PC-3 (cell line): Measurements from ENCODE around the gene ADAD2. TPM values are rescaled to one million over a fixed set of nuclear protein-coding genes. Genes with fewer than 3 reads are reported as not detected.

Source experiments
- ATAC-seq: fragments of 200-7000 bp; cut with Tn5 transposase; 2 replicates; pipeline ENCODE4 v1.9.1; 2020; ENCODE audit warnings: mild to moderate bottlenecking, moderate library complexity
- BruUV-seq: library from RNA; stranded (reverse); fragments of 400-500 nt; replicated peaks from 2 replicates; lab custom pipeline; 2021; lab: Mats Ljungman, UMichigan
- CTCF ChIA-PET: fragments of 300-600 bp; sonication (Branson Sonifier 250); formaldehyde crosslinking; loops from one replicate; lab custom pipeline; 2022; ENCODE audit warnings: antibody characterized with exemption; lab: Charles Lee
- POLR2A ChIA-PET: fragments of 300-600 bp; sonication (Branson Sonifier 250); formaldehyde crosslinking; loops from one replicate; lab custom pipeline; 2022; ENCODE audit warnings: antibody characterized with exemption; ENCODE audit not compliant: unreplicated experiment; lab: Charles Lee
- DNase-seq: peaks from one replicate; pipeline ENCODE4 v3.0.0-alpha.2; 2015
- H2AFZ ChIP-seq: fragments of 300-600 bp; sonication (generic); 2 replicates; pipeline ENCODE4 v1.6.0; 2016; ENCODE audit warnings: antibody characterized with exemption, low read length
- H3F3A ChIP-seq: fragments of 300-600 bp; sonication (generic); one replicate; pipeline ENCODE4 v1.6.0; 2017; ENCODE audit warnings: antibody characterized with exemption, low read length, control low read depth, mild to moderate bottlenecking; ENCODE audit not compliant: unreplicated experiment
- H3K27ac ChIP-seq: fragments of 300-600 bp; sonication (generic); 2 replicates; pipeline ENCODE4 v1.5.1; 2016; ENCODE audit warnings: mild to moderate bottlenecking, low read length
- H3K27me3 ChIP-seq: fragments of 300-600 bp; sonication (generic); 2 replicates; pipeline ENCODE4 v1.6.1; 2016; ENCODE audit warnings: low read length, mixed read lengths
- H3K36me3 ChIP-seq: fragments of 300-600 bp; sonication (generic); 2 replicates; pipeline ENCODE4 v1.6.1; 2016; ENCODE audit warnings: low read depth, mixed run types, low read length, mixed read lengths
- H3K4me1 ChIP-seq: fragments of 300-600 bp; sonication (generic); 2 replicates; pipeline ENCODE4 v1.5.1; 2016; ENCODE audit warnings: low read length; ENCODE audit not compliant: insufficient read depth
- H3K4me2 ChIP-seq: fragments of 300-600 bp; sonication (generic); 2 replicates; pipeline ENCODE4 v1.6.0; 2016; ENCODE audit warnings: low read length
- H3K4me3 ChIP-seq: fragments of 300-600 bp; sonication (generic); 2 replicates; pipeline ENCODE4 v1.5.1; 2016; ENCODE audit warnings: mild to moderate bottlenecking, low read length, mixed read lengths
- H3K79me2 ChIP-seq: fragments of 300-600 bp; sonication (generic); 2 replicates; pipeline ENCODE4 v1.6.1; 2017; ENCODE audit warnings: low read length, mixed read lengths
- H3K9ac ChIP-seq: fragments of 300-600 bp; sonication (generic); 2 replicates; pipeline ENCODE4 v1.6.0; 2016; ENCODE audit warnings: mild to moderate bottlenecking, low read length
- H3K9me2 ChIP-seq: fragments of 300-600 bp; sonication (generic); replicated peaks from 2 replicates; pipeline ENCODE4 v1.6.1; 2016; ENCODE audit warnings: mixed run types, low read length, mixed read lengths
- H3K9me3 ChIP-seq: fragments of 300-600 bp; sonication (generic); 2 replicates; pipeline ENCODE4 v1.6.1; 2016; ENCODE audit warnings: low read length, mixed read lengths
- H4K20me1 ChIP-seq: fragments of 300-600 bp; sonication (generic); 2 replicates; pipeline ENCODE4 v1.6.1; 2016; ENCODE audit warnings: low read length, mixed read lengths
- EZH2 ChIP-seq: fragments of 300-600 bp; sonication (generic); IDR thresholded peaks from one replicate; pipeline ENCODE4 v1.6.1; 2017; ENCODE audit warnings: antibody characterized with exemption, mild to moderate bottlenecking, low read length; ENCODE audit not compliant: unreplicated experiment
- EZH2phosphoT487 ChIP-seq: fragments of 300-600 bp; sonication (generic); IDR thresholded peaks from 2 replicates; pipeline ENCODE4 v1.6.1; 2018; ENCODE audit warnings: mild to moderate bottlenecking, antibody characterized with exemption, low read length, borderline replicate concordance
- intact Hi-C: fragments of 100-400 bp; cut with micrococcal nuclease; formaldehyde crosslinking; loops from 2 replicates; pipeline ENCODE4 v1.9.0; 2023
- total RNA-seq: library from RNA; depleted of rRNA; stranded (reverse); fragments of >200 nt; gene quantifications from 2 replicates; pipeline ENCODE4 v1.2.3, GENCODE V29; 2014
- TF ChIP-seq, protein P1 (sequence below): fragments of 300-600 bp; sonication (generic); conservative IDR thresholded peaks from 2 replicates; pipeline ENCODE4 v1.5.1; 2017; ENCODE audit warnings: antibody characterized with exemption, low read depth, mild to moderate bottlenecking, low read length

Gene ADAD2
- total RNA-seq, 1 experiment from 2014 or later = not detected

DNA sequence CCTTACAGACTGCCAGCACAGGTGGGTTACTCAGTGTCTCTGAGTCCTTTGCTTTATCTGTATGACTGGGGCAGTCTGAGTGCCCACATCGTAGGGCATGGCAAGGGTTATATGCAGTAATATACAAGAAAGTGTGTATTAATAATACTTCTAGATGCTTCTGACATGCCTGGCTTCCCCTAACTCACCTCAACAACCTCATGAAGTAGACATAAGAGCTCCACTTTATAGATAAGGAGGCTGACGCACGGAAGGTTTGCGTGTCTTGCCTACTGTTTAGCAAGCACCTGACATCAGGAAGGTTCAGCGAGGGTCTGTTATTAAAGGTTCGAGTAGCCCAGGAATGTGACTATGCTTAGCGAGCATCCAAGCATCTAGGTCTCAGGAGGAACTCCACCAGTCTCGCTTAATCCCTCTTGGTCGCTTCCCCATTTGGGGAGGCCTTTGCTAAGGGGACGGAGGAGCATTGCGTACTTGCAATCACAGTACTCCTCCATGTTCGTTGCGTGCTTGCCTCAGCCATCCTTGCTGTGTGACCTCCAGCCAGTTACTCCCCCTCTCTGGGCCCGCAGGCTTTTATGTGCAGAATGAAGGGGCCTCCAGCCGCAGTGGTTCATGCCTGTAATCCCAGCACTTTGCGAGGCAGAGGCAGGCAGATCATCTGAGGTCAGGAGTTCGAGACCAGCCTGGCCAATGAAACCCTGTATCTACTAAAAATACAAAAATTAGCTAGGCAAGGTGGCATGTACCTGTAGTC, 47.2 kb downstream of the ADAD2 start:
- Histone ChIP-seq H3F3A (no peaks in the 10 kb centered on the region), H3K27me3 (peaks cover 6% of the 10 kb centered on the region; the same call in 1 of the 2 replicates), H4K20me1 (no peaks in the 10 kb centered on the region), H3K36me3 (no peaks in the 10 kb centered on the region), H3K4me3 (no peak overlapping the region), H3K9me2 (no peaks in the 10 kb centered on the region), H3K9ac (no peak overlapping the region), H2AFZ (no peak overlapping the region), H3K4me2 (no peak overlapping the region), H3K79me2 (no peaks in the 10 kb centered on the region), H3K4me1 (no peaks in the 10 kb centered on the region), H3K27ac (no peak overlapping the region), H3K9me3 (no peaks in the 10 kb centered on the region)
- ATAC-seq (no peak), DNase-seq (no peak)
- intact Hi-C loops = no loop called here
- ChIA-PET CTCF (no interaction called here), POLR2A (no interaction called here)
- BruUV-seq = no TSS peak
- TF ChIP-seq EZH2 (no peak), EZH2phosphoT487 (no peak)
- TF ChIP-seq, protein P1, sequence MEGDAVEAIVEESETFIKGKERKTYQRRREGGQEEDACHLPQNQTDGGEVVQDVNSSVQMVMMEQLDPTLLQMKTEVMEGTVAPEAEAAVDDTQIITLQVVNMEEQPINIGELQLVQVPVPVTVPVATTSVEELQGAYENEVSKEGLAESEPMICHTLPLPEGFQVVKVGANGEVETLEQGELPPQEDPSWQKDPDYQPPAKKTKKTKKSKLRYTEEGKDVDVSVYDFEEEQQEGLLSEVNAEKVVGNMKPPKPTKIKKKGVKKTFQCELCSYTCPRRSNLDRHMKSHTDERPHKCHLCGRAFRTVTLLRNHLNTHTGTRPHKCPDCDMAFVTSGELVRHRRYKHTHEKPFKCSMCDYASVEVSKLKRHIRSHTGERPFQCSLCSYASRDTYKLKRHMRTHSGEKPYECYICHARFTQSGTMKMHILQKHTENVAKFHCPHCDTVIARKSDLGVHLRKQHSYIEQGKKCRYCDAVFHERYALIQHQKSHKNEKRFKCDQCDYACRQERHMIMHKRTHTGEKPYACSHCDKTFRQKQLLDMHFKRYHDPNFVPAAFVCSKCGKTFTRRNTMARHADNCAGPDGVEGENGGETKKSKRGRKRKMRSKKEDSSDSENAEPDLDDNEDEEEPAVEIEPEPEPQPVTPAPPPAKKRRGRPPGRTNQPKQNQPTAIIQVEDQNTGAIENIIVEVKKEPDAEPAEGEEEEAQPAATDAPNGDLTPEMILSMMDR = no peak

DNA sequence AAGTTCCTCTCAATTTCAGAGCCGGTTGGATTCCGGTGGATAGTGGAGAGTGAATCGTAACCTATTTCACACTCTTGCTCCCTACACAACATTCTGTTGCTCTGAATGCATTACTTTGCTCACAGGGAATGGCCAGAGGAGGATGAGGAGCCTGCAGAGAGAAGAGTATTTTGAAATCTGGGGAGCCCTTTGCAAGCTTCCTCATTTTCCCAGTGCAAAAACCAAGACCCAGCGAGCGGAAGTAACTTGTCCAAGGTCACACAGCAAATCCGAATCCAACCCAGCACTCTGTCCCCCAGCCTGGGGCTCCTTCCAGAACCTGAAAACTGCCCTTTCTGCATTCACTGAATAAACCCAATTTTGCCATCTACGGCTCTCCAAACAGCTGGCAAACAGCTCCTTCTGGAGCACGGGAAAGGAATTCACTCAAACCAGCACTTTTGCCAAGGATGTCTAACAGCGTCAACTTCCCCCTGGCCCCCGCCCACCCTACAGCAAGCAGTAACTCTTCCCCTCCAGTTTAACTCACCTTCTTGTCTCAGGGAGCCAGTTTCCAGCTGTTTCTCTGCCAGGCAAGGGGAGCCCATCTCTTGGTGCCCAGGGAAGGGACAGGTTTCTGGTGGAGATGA, 48.3 kb downstream of the ADAD2 start:
- no TSS peak for BruUV-seq
- intact Hi-C loops = no loop called here
- POLR2A ChIA-PET = no interaction called here
- no peak overlapping the region for H3K9ac ChIP-seq
- no peaks in the 10 kb centered on the region for H3K36me3 ChIP-seq
- no peak overlapping the region for H3K27ac ChIP-seq
- H2AFZ ChIP-seq = no peak overlapping the region
- H3K27me3 ChIP-seq = peaks cover 6% of the 10 kb centered on the region; the same call in 1 of the 2 replicates
- no peaks in the 10 kb centered on the region for H4K20me1 ChIP-seq
- H3K9me2 ChIP-seq = no peaks in the 10 kb centered on the region
- no peaks in the 10 kb centered on the region for H3F3A ChIP-seq
- no peak overlapping the region for H3K4me2 ChIP-seq
- H3K9me3 ChIP-seq = no peaks in the 10 kb centered on the region
- H3K4me1 ChIP-seq = no peaks in the 10 kb centered on the region
- DNase-seq (no peak), ATAC-seq (no peak)
- no peaks in the 10 kb centered on the region for H3K79me2 ChIP-seq
- CTCF ChIA-PET = interaction anchor here (0.6 kb wide), 1 partner anchor 52 kb away, joined by 3 read pairs; no protein-coding TSS in a partner anchor
- H3K4me3 ChIP-seq = no peak overlapping the region
- TF ChIP-seq EZH2 = no peak

DNA sequence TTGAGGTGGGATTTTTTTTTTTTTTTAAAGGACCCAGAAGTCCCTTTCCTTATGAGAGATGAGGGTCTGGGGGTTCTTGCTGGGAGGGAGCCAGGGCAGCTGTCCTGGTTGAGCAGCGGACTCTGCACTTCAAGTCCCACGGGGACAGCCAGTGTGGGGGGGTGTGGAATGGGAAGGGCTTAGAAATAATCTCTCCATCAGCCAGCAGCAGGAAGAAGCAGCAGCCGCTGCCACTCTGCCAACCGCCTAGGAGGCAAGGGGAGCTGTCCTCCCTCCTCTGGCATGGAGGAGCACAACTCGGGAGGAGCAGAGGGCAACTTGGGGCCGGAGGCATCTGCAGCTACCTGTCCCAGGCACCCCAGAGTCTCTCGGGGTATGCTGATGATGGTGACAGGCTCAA, 49.0 kb downstream of the ADAD2 start, which contains the start of gene KCNG4:
TSS of gene KCNG4 (minus strand) at position 104 of the 400 bp plus-strand sequence. CDS start 2,527 bp downstream, outside the sequence.
- no peaks in the 10 kb centered on the region for H3K79me2 ChIP-seq
- TF ChIP-seq EZH2phosphoT487 (no peak), EZH2 (no peak)
- TF ChIP-seq, protein P1 = no peak
- no TSS peak for BruUV-seq
- H3K27me3 ChIP-seq = peaks cover 6% of the 10 kb centered on the region; the same call in 1 of the 2 replicates
- H3K9me2 ChIP-seq = no peaks in the 10 kb centered on the region
- ATAC-seq (no peak), DNase-seq (no peak)
- H3K27ac ChIP-seq = no peak within 1 kb of the TSS
- H3K9ac ChIP-seq = no peak within 1 kb of the TSS
- no peak within 1 kb of the TSS for H3K4me3 ChIP-seq
- POLR2A ChIA-PET = no interaction called here
- no peak within 1 kb of the TSS for H2AFZ ChIP-seq
- CTCF ChIA-PET = interaction anchor here (0.6 kb wide), 1 partner anchor 53 kb away, joined by 3 read pairs; no protein-coding TSS in a partner anchor
- no peaks in the 10 kb centered on the region for H3K9me3 ChIP-seq
- no peaks in the 10 kb centered on the region for H3K4me1 ChIP-seq
- no peaks in the 10 kb centered on the region for H4K20me1 ChIP-seq
- no peaks in the 10 kb centered on the region for H3F3A ChIP-seq
- intact Hi-C loops = no loop called here
- no peak within 1 kb of the TSS for H3K4me2 ChIP-seq
- H3K36me3 ChIP-seq = no peaks in the 10 kb centered on the region
